H1 (cell line): ENCODE measurements around the gene SPOCK3.

Experiments
- CTCF ChIP-seq, 3 experiments: IDR thresholded peaks; 1 replicate in 2 of 3; 2 replicates in 1 of 3; pipeline versions ENCODE4 v1.5.1 to v1.6.1; 2011; ENCODE audit warnings: low read length in 3 of 3, mild to moderate bottlenecking in 3 of 3, inconsistent platforms in 2 of 3, low read depth in 1 of 3, moderate library complexity in 1 of 3; ENCODE audit not compliant: insufficient read depth in 1 of 3; ENCODE audit errors: control extremely low read depth in 1 of 3
- EZH2 ChIP-seq: fragments of 200-600 bp; sonication (generic); IDR thresholded peaks from 2 replicates; pipeline ENCODE4 v1.7.1; 2012; ENCODE audit warnings: low read depth, mild to moderate bottlenecking, moderate library complexity, low read length, inconsistent platforms; ENCODE audit not compliant: severe bottlenecking
- NRF1 ChIP-seq: IDR thresholded peaks from 2 replicates; pipeline ENCODE4 v1.6.1; 2011; ENCODE audit warnings: mild to moderate bottlenecking, low read depth, low read length, improper control_type of control experiment
- POLR2A ChIP-seq, 2 experiments: IDR thresholded peaks; 1 replicate in 1 of 2; 2 replicates in 1 of 2; pipeline ENCODE4 v1.6.1; 2011; ENCODE audit warnings: low read depth in 2 of 2, low read length in 2 of 2, mild to moderate bottlenecking in 2 of 2; ENCODE audit errors: control extremely low read depth in 1 of 2
- POLR2AphosphoS5 ChIP-seq: IDR thresholded peaks from 2 replicates; pipeline ENCODE4 v1.6.1; 2011; ENCODE audit warnings: low read depth, low read length
- SIN3A ChIP-seq, 2 experiments: IDR thresholded peaks in 1 of 2; conservative IDR thresholded peaks in 1 of 2; 2 replicates each; pipeline ENCODE4 v1.6.1; 2011 to 2012; ENCODE audit warnings: low read length in 2 of 2, improper control_type of control experiment in 1 of 2, low read depth in 1 of 2, mild to moderate bottlenecking in 1 of 2
- SP1 ChIP-seq: IDR thresholded peaks from 2 replicates; pipeline ENCODE4 v1.6.1; 2011; ENCODE audit warnings: low read depth, low read length
- SP2 ChIP-seq: IDR thresholded peaks from 2 replicates; pipeline ENCODE4 v1.6.1; 2012; ENCODE audit warnings: mild to moderate bottlenecking, low read length, inconsistent platforms
- SRF ChIP-seq: IDR thresholded peaks from 2 replicates; pipeline ENCODE4 v1.6.1; 2011; ENCODE audit warnings: mild to moderate bottlenecking, low read depth, low read length, moderate library complexity
- TAF1 ChIP-seq: IDR thresholded peaks from 2 replicates; pipeline ENCODE4 v1.6.1; 2011; ENCODE audit warnings: mild to moderate bottlenecking, low read depth, low read length
- USF2 ChIP-seq: IDR thresholded peaks from 2 replicates; pipeline ENCODE4 v1.6.1; 2011; ENCODE audit warnings: low read length, improper control_type of control experiment

- TF ChIP-seq POLR2AphosphoS5 (no peak), CTCF (IDR thresholded peaks at IDR 0.05; ENCODE audit: control extremely low read depth in 1 of 3, insufficient read depth in 1 of 3, low read depth in 1 of 3, low read length in 3 of 3) (no peak), USF2 (no peak), NRF1 (no peak), SP2 (no peak), POLR2A (IDR thresholded peaks at IDR 0.05; ENCODE audit: control extremely low read depth in 1 of 2, low read depth in 2 of 2, low read length in 2 of 2) (no peak), SP1 (no peak), EZH2 (no peak), SRF (no peak), TAF1 (no peak), SIN3A (conservative IDR thresholded peaks at IDR 0.05 in 1 of 2, IDR thresholded peaks at IDR 0.05 in 1 of 2; ENCODE audit: low read depth in 1 of 2, low read length in 2 of 2) (no peak)
Measured at GRCh38 chr4:166823848-166824247, 410.4 kb downstream of the SPOCK3 start.
